Parathyroid adenoma (tissue), 2 donors: Measurements from ENCODE around the gene VPS11.

ENCODE experiments used
- H2AFZ ChIP-seq: fragments of 300-600 bp; sonication (generic); one replicate; pipeline ENCODE4 v1.7.0; 2017; ENCODE audit warnings: antibody characterized with exemption, mild to moderate bottlenecking
- H3K27ac ChIP-seq: fragments of 300-600 bp; sonication (generic); one replicate; pipeline ENCODE4 v1.7.0; 2017
- H3K27me3 ChIP-seq: fragments of 300-600 bp; sonication (generic); one replicate; pipeline ENCODE4 v1.7.0; 2017; ENCODE audit warnings: low read length; ENCODE audit not compliant: control insufficient read depth, insufficient read depth
- H3K36me3 ChIP-seq: fragments of 300-600 bp; sonication (generic); one replicate; pipeline ENCODE4 v1.7.0; 2017; ENCODE audit warnings: low read length; ENCODE audit not compliant: control insufficient read depth, insufficient read depth
- H3K4me1 ChIP-seq: fragments of 300-600 bp; sonication (generic); one replicate; pipeline ENCODE4 v1.7.0; 2017; ENCODE audit warnings: control low read depth
- H3K4me2 ChIP-seq: fragments of 300-600 bp; sonication (generic); one replicate; pipeline ENCODE4 v1.7.0; 2017; ENCODE audit warnings: low read length
- H3K4me3 ChIP-seq: fragments of 300-600 bp; sonication (generic); one replicate; pipeline ENCODE4 v1.7.0; 2017; ENCODE audit warnings: low read depth, low read length
- H3K79me2 ChIP-seq: fragments of 300-600 bp; sonication (generic); one replicate; pipeline ENCODE4 v1.7.0; 2017; ENCODE audit warnings: control low read depth
- H3K9ac ChIP-seq: fragments of 300-600 bp; sonication (generic); one replicate; pipeline ENCODE4 v1.7.0; 2017; ENCODE audit warnings: mild to moderate bottlenecking
- H3K9me3 ChIP-seq: fragments of 300-600 bp; sonication (generic); one replicate; pipeline ENCODE4 v1.7.0; 2017; ENCODE audit warnings: low read length; ENCODE audit not compliant: control insufficient read depth
- TF ChIP-seq, protein P1 (sequence below): fragments of 300-600 bp; sonication (generic); IDR thresholded peaks from one replicate; pipeline ENCODE4 v1.7.0; 2017; ENCODE audit warnings: antibody characterized with exemption, mild to moderate bottlenecking
- donor health status: primary hyperparathyroidism.

The VPS11 gene

DNA sequence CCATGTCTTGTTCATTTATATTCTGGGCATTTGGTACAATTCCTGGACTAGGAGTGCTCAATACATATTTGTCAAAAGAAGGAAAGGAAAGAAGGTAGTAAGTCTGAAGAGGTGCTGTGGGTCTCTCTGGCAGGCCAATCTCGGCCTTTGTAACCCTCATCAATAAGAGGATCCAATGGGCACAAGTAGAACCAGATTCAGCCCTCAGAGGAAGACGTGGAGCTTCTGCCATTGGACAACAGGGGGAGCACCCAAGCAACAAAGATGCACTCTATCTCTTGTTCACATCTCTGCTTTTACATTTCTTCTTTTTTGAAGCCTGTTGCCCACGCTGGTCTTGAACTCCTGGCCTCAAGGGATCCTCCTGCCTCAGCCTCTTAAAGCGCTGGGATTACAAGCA, 2.2 kb upstream of the VPS11 start:
- Histone ChIP-seq H3K27me3 (no peaks in the 10 kb centered on the region), H3K27ac (no peak overlapping the region), H3K9ac (no peak overlapping the region), H3K4me1 (no peaks in the 10 kb centered on the region), H3K4me2 (no peak overlapping the region), H3K79me2 (peaks cover 4% of the 10 kb centered on the region), H2AFZ (no peak overlapping the region), H3K4me3 (no peak overlapping the region), H3K36me3 (no peaks in the 10 kb centered on the region), H3K9me3 (no peaks in the 10 kb centered on the region)
- TF ChIP-seq, protein P1, sequence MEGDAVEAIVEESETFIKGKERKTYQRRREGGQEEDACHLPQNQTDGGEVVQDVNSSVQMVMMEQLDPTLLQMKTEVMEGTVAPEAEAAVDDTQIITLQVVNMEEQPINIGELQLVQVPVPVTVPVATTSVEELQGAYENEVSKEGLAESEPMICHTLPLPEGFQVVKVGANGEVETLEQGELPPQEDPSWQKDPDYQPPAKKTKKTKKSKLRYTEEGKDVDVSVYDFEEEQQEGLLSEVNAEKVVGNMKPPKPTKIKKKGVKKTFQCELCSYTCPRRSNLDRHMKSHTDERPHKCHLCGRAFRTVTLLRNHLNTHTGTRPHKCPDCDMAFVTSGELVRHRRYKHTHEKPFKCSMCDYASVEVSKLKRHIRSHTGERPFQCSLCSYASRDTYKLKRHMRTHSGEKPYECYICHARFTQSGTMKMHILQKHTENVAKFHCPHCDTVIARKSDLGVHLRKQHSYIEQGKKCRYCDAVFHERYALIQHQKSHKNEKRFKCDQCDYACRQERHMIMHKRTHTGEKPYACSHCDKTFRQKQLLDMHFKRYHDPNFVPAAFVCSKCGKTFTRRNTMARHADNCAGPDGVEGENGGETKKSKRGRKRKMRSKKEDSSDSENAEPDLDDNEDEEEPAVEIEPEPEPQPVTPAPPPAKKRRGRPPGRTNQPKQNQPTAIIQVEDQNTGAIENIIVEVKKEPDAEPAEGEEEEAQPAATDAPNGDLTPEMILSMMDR, result no peak

DNA sequence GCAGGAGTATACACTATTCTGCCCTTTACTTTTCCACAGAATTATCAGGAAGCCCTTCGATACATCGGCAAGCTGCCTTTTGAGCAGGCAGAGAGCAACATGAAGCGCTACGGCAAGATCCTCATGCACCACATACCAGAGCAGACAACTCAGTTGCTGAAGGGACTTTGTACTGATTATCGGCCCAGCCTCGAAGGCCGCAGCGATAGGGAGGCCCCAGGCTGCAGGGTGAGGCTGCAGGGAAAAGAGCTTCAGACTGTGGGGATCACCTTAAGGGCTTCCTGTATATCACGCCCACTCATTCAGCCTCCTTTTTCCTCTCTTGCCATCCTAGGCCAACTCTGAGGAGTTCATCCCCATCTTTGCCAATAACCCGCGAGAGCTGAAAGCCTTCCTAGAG, 10.2 kb downstream of the VPS11 start:
- TF ChIP-seq, protein P1, result no peak
- no peak overlapping the region for H3K4me2 ChIP-seq
- H3K9me3 ChIP-seq, result no peaks in the 10 kb centered on the region

DNA sequence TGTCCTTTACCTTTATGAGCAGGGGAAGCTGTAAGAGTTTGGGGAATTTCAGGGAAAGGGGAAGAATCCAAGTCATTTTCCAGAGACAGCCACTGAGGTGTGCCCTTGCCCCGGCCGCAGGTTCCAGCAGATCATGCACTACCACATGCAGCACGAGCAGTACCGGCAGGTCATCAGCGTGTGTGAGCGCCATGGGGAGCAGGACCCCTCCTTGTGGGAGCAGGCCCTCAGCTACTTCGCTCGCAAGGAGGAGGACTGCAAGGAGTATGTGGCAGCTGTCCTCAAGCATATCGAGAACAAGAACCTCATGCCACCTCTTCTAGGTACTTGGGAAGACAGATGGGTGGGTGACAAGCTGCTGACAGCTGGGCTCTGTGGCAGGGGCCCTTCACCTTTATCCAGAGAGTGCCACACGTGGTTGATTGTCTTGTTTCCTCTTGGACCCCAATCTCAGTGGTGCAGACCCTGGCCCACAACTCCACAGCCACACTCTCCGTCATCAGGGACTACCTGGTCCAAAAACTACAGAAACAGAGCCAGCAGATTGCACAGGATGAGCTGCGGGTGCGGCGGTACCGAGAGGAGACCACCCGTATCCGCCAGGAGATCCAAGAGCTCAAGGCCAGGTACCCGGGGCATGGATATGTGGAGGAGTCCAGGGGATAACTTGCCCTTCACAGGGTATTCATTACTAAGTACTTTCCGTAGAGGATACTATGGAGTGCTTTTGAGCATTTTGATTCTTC, 11.2 kb downstream of the VPS11 start:
- Histone ChIP-seq H3K27ac (no peak overlapping the region), H3K9me3 (no peaks in the 10 kb centered on the region), H3K36me3 (no peaks in the 10 kb centered on the region), H3K27me3 (no peaks in the 10 kb centered on the region), H3K79me2 (no peaks in the 10 kb centered on the region), H3K9ac (no peak overlapping the region), H2AFZ (no peak overlapping the region), H3K4me2 (no peak overlapping the region), H3K4me1 (no peaks in the 10 kb centered on the region), H3K4me3 (no peak overlapping the region)
- TF ChIP-seq, protein P1, result no peak

More for the DNA sequence above, 10.2 kb downstream of the VPS11 start:
- no peaks in the 10 kb centered on the region for H3K36me3 ChIP-seq
- H3K27me3 ChIP-seq, result no peaks in the 10 kb centered on the region
- H2AFZ ChIP-seq, result no peak overlapping the region
- H3K79me2 ChIP-seq, result no peaks in the 10 kb centered on the region
- H3K4me1 ChIP-seq, result no peaks in the 10 kb centered on the region
- H3K27ac ChIP-seq, result no peak overlapping the region
- H3K9ac ChIP-seq, result no peak overlapping the region
- H3K4me3 ChIP-seq, result no peak overlapping the region

DNA sequence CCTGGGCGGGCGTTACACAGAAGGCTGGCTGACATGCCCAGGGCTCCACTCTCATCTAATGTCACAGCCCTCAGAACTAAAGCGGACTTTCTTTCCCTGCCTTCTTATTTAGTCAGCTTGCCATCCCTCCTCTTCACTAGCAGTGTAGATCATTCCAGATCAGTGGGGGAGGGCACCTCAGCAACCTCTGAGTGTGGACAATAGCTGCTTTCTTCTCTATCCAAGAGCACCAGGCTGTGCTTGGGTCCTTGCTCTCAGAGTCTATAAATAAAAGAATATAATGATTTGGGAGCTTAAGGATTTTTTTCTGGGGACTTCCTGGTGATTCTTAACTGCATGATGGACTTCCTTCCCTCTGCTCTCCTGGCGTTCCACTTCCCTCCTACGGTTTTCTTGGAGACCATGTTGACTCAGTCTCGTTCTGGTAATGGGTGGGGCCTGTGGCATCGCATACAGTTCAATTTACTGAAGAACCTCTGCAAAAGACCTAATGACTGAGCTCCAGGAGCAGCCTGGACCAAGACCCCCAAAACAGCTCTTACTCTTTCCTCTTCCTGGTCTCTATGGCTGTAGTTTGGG, 14.2 kb downstream of the VPS11 start:
- Histone ChIP-seq H3K27ac (no peak overlapping the region), H3K36me3 (no peaks in the 10 kb centered on the region), H3K4me1 (peaks cover 7% of the 10 kb centered on the region), H3K4me3 (no peak overlapping the region), H3K79me2 (no peaks in the 10 kb centered on the region), H3K9me3 (no peaks in the 10 kb centered on the region), H2AFZ (no peak overlapping the region), H3K27me3 (no peaks in the 10 kb centered on the region), H3K9ac (no peak overlapping the region), H3K4me2 (no peak overlapping the region)
- TF ChIP-seq, protein P1, result no peak
